Esophagus squamous epithelium (tissue), 5 donors: Measurements from ENCODE around the gene SPATS2L. TPM values are rescaled to one million over a fixed set of nuclear protein-coding genes. Genes with fewer than 3 reads are reported as not detected.

Experiments
- DNase-seq: peaks from one replicate; lab custom pipeline; 2025; lab: John Stamatoyannopoulos, UW
- H3K27ac ChIP-seq, 4 donors: fragments of 200-600 bp; sonication (generic); one replicate each; pipeline ENCODE4 v1.5.1; 2016 to 2019; ENCODE audit warnings: mild to moderate bottlenecking in 1 of 4
- H3K27me3 ChIP-seq, 4 donors: fragments of 200-600 bp; sonication (generic); 1 replicate in 3 of 4; 2 replicates in 1 of 4; pipeline versions ENCODE4 v1.5.1 to v1.6.0; 2017 to 2021; ENCODE audit warnings: antibody characterized with exemption in 1 of 4
- H3K36me3 ChIP-seq, 3 donors: fragments of 200-600 bp; sonication (generic); one replicate each; pipeline ENCODE4 v1.5.1; 2016 to 2019
- H3K4me1 ChIP-seq, 3 donors: fragments of 200-600 bp; sonication (generic); one replicate each; pipeline ENCODE4 v1.5.1; 2017 to 2019
- H3K4me3 ChIP-seq, 4 donors: fragments of 200-600 bp; sonication (generic); 1 replicate in 3 of 4; 2 replicates in 1 of 4; pipeline ENCODE4 v1.5.1; 2016 to 2019; ENCODE audit warnings: mild to moderate bottlenecking in 2 of 4, moderate library complexity in 1 of 4
- H3K9me3 ChIP-seq, 3 donors: fragments of 200-600 bp; sonication (generic); one replicate each; pipeline ENCODE4 v1.5.1; 2016 to 2019
- POLR2A ChIP-seq, 4 donors: fragments of 450-650 bp; IDR thresholded peaks; one replicate each; pipeline ENCODE4 v1.6.1; 2017; ENCODE audit warnings: antibody characterized with exemption in 4 of 4, mild to moderate bottlenecking in 4 of 4, moderate library complexity in 3 of 4
- WGBS, 2 donors: methylation state at CpG; one replicate each; pipeline ENCODE4 v1.1.5; 2018; 5-methylcytosine and 5-hydroxymethylcytosine counted together
- intact Hi-C: fragments of 100-400 bp; cut with DNase I; formaldehyde crosslinking; loops from one replicate; pipeline ENCODE4 v1.15.0; 2022
- total RNA-seq, 4 donors: library from RNA; depleted of rRNA; stranded (reverse); fragments of >200 nt; gene quantifications; one replicate each; pipeline ENCODE4 v1.1.0, GENCODE V29; 2016
- TF ChIP-seq, protein P1 (sequence below), 6 experiments: fragments of 450-650 bp in 4 of 6; fragments of 200-600 bp in 2 of 6; sonication (generic) in 2 of 6; IDR thresholded peaks; one replicate each; pipeline ENCODE4 v1.5.1; 2016 to 2019; ENCODE audit warnings: antibody characterized with exemption in 6 of 6, mild to moderate bottlenecking in 4 of 6, moderate library complexity in 4 of 6
- donor health status: DM: yes; HTN: yes; CAD: no.

Gene SPATS2L
- total RNA-seq, 4 donors from 2014 or later, result 53.2 to 91.9 (median 68.3) TPM

DNA sequence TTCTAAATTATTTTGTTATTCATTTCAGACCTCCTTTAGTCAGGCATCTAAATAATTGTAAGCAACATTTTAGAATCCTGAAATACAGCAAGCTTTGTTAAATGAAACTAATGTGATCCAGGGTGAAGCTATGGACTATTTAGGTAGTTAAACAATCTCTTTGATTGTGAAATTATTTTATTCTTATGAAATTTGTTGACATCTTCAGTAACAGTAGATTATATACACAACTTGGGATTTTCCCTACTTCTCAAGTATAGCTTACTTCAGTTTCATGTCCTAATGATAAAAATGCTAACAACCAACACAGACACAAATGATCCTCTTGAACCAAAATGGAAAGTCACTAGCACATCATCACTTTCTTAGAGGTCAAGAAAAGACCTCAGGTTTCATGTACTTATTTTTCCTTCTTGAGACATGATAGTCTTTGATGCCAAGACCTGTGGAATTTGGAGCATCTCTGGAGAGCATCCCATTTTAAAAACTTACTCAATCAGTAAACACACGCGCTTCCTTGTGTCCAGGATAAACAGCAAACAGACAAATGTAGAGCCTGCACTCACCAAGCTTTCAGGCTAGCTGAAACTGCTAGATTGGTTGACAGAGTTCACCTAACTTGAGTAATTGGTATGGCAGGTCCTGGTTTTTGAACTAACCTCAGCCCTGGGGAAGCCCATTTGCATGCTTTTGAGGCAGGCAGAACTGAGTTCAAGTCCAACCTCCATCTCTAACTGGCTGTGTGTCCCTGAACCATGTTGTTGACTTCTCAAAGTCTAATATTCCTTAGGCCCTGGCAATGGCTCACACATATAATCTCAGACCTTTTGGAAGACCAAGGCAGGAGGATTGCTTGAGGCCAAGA is 155.6 kb downstream of the SPATS2L start:
- H3K4me3 ChIP-seq, result no peak overlapping the region
- peaks cover 0 to 68% (median 0%) of the 10 kb centered on the region in 3 donors for H3K36me3 ChIP-seq
- H3K9me3 ChIP-seq, result no peaks in the 10 kb centered on the region
- 93 to 100% methylated on average over 2 of the region's 2 CpGs for WGBS, 2 donors
- no peak overlapping the region for H3K27ac ChIP-seq
- no peaks in the 10 kb centered on the region for H3K27me3 ChIP-seq
- intact Hi-C loops, result no loop called here
- H3K4me1 ChIP-seq, result no peaks in the 10 kb centered on the region
- TF ChIP-seq, protein P1, sequence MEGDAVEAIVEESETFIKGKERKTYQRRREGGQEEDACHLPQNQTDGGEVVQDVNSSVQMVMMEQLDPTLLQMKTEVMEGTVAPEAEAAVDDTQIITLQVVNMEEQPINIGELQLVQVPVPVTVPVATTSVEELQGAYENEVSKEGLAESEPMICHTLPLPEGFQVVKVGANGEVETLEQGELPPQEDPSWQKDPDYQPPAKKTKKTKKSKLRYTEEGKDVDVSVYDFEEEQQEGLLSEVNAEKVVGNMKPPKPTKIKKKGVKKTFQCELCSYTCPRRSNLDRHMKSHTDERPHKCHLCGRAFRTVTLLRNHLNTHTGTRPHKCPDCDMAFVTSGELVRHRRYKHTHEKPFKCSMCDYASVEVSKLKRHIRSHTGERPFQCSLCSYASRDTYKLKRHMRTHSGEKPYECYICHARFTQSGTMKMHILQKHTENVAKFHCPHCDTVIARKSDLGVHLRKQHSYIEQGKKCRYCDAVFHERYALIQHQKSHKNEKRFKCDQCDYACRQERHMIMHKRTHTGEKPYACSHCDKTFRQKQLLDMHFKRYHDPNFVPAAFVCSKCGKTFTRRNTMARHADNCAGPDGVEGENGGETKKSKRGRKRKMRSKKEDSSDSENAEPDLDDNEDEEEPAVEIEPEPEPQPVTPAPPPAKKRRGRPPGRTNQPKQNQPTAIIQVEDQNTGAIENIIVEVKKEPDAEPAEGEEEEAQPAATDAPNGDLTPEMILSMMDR (IDR thresholded peaks at IDR 0.05), result no peak
- TF ChIP-seq POLR2A (IDR thresholded peaks at IDR 0.05), result no peak
- DNase-seq, result no peak

GRCh38 chr2:200463452-200463851 is 157.0 kb downstream of the SPATS2L start:
- Histone ChIP-seq H3K27me3 (no peaks in the 10 kb centered on the region), H3K4me1 (peaks cover 0 to 9% (median 0%) of the 10 kb centered on the region in 3 donors), H3K36me3 (peaks cover 0 to 82% (median 0%) of the 10 kb centered on the region in 3 donors), H3K9me3 (no peaks in the 10 kb centered on the region), H3K4me3 (no peak overlapping the region), H3K27ac (no peak overlapping the region)
- 77 to 87% methylated on average over 2 of the region's 2 CpGs for WGBS, 2 donors
- DNase-seq, result no peak
- intact Hi-C loops, result no loop called here
- TF ChIP-seq, protein P1 (IDR thresholded peaks at IDR 0.05), result no peak
- no peak for TF ChIP-seq POLR2A (IDR thresholded peaks at IDR 0.05)

DNA sequence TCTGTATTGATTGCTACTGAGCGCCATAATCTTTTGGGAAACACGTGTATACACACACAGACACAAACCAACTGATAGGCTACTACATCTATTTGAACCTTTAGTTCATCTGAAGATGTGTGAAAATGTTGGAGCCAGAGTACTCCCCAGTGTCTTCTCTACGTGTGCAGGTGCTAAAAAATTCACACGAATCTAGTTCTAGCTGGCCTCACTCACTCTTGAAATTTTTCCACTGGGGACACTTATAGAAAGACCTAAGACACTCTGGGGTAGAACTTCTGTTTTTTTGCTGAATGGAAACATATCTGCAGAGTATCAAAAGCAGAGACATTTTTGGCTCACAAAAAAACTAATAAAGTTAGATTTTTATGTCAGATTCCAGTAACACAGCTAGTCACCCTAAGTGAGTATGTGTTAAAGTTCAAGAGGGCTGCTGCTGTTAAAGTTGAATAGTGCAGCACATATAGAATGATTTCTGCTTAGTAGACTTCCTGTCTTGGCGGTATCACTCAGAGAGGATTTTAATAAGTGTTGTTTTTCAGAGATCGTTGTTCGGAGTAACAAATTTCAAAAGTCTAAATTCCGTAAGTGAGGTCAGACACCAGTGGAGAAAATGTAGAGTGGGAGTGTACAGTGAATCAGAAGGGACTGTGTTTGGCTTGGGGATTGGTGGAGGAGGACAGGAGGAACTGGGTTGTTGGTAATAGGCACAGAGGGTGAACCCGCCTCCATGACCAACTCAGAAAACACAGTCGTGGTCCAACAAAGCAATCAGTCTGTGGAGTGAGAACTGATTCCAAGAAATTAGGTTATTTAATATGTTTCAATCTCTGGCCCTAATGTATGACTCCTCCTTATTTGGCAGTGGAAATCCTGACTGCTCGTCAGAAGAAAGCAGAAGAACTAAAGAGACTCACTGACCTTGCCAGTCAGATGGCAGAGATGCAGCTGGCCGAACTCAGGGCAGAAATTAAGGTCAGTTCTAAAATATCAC is 160.2 kb downstream of the SPATS2L start:
- peak overlapping the region in 3 of 4 donors; percentile 57 to 81 (median 57) for H3K27ac ChIP-seq
- H3K4me3 ChIP-seq, result peak overlapping the region in 1 of 4 donors; percentile 21
- no peaks in the 10 kb centered on the region for H3K27me3 ChIP-seq
- intact Hi-C loops, result no loop called here
- WGBS, 2 donors, result 63 to 70% methylated on average over 12 of the region's 12 CpGs
- TF ChIP-seq, protein P1 (IDR thresholded peaks at IDR 0.05), result no peak
- no peak for TF ChIP-seq POLR2A (IDR thresholded peaks at IDR 0.05)
- peaks cover 0 to 9% (median 0%) of the 10 kb centered on the region in 3 donors for H3K4me1 ChIP-seq
- H3K36me3 ChIP-seq, result peaks cover 0 to 86% (median 13%) of the 10 kb centered on the region in 3 donors
- no peaks in the 10 kb centered on the region for H3K9me3 ChIP-seq
- no peak for DNase-seq

DNA sequence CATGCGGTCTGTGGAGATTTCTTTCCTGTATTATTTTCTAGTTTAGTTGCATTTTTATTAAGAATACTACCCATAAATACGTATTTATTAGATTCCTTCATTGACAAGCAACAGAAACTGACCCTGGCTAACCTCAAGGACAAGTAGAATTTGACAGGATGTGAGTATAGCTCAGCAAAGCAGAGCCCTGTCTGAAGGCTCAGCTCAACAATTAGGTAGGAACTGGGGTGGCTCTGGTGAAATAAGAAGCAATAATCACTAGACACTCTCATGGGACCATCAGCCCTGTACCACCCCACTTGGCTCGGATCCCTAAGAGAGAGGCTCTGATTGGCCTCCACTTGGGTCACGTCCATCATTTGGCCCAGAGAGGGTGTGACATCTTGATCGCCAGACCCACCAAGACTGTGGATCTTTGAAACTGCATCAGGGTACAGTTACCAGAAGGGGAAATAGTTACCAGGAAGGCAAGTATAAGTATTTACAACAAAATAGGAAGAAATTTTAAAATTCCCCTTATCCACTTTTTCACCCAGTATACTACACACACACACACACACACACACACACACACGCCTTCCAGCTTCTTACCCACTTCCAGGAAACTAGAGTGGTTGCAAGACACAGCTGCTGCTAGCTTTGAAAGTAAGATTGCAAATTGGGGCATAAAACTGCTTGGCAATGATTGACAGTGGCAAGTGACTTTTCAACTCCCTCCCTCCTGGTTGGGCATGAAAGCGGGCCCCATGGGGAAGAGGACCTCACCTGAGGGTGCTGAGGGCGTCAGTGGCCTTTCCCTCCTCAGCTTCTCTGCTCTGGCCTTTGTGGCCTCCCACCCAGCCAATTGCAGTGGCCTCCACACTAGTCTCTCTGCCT is 161.6 kb downstream of the SPATS2L start:
- 76 to 84% methylated on average over 4 to 8 of the region's 8 CpGs for WGBS, 2 donors
- H3K27ac ChIP-seq, result peak overlapping the region in 3 of 4 donors; percentile 57 to 81 (median 57)
- no peak for DNase-seq
- H3K4me1 ChIP-seq, result peaks cover 0 to 9% (median 0%) of the 10 kb centered on the region in 3 donors
- no peak overlapping the region for H3K4me3 ChIP-seq
- peaks cover 0 to 86% (median 23%) of the 10 kb centered on the region in 3 donors for H3K36me3 ChIP-seq
- H3K27me3 ChIP-seq, result no peaks in the 10 kb centered on the region
- no peaks in the 10 kb centered on the region for H3K9me3 ChIP-seq
- TF ChIP-seq POLR2A (IDR thresholded peaks at IDR 0.05), result no peak
- TF ChIP-seq, protein P1 (IDR thresholded peaks at IDR 0.05), result no peak
- intact Hi-C loops, result no loop called here
